ENCODE results near the gene SPINK8.

The SPINK8 gene

GRCh38 chr3:48367201-48367600 is 33.7 kb upstream of the SPINK8 start:
- Histone ChIP-seq H3K27me3 (ENCODE audit: insufficient read depth, low read length) (no peaks in the 10 kb centered on the region), H3K9me2 (ENCODE audit: low read depth, low read length) (no peaks in the 10 kb centered on the region), H4K20me1 (ENCODE audit: insufficient read depth, low read length) (no peaks in the 10 kb centered on the region), H3K9ac (ENCODE audit: low read length) (no peak overlapping the region), H3F3A (ENCODE audit: insufficient read depth, low read length) (no peaks in the 10 kb centered on the region), H3K9me3 (ENCODE audit: low read length) (peaks cover 3% of the 10 kb centered on the region), H2AFZ (ENCODE audit: low read length) (no peak overlapping the region), H3K36me3 (ENCODE audit: insufficient read depth, low read length) (no peaks in the 10 kb centered on the region; the same call in 1 of the 2 replicates), H3K27ac (ENCODE audit: low read depth, low read length, poor library complexity, severe bottlenecking) (no peak overlapping the region), H3K79me2 (ENCODE audit: insufficient read depth, low read length) (no peaks in the 10 kb centered on the region), H3K4me3 (ENCODE audit: low read depth, low read length, poor library complexity, severe bottlenecking) (no peak overlapping the region), H3K4me2 (ENCODE audit: low read length) (no peak overlapping the region), H3K4me1 (ENCODE audit: insufficient read depth, low read length, severe bottlenecking) (peaks cover 29% of the 10 kb centered on the region)
- no peak for TF ChIP-seq CTCF (IDR thresholded peaks at IDR 0.05; ENCODE audit: low read length)
- no peak for TF ChIP-seq EZH2 (IDR thresholded peaks at IDR 0.05; ENCODE audit: borderline replicate concordance, low read length)

- H3K27ac ChIP-seq (ENCODE audit: low read depth, low read length, poor library complexity, severe bottlenecking) = no peak overlapping the region
- H3K27me3 ChIP-seq (ENCODE audit: insufficient read depth, low read length) = no peaks in the 10 kb centered on the region
Measured at GRCh38 chr3:48364840-48365239, 31.4 kb upstream of the SPINK8 start.

GRCh38 chr3:48361928-48362327 is 28.5 kb upstream of the SPINK8 start:
- no peaks in the 10 kb centered on the region; the same call in 1 of the 2 replicates for H3K36me3 ChIP-seq (ENCODE audit: insufficient read depth, low read length)
- 0 out of 2 replicates have a peak, but pooled peaks cover 5% of the 10 kb centered on the region for H3K27me3 ChIP-seq (ENCODE audit: insufficient read depth, low read length)
- no peak overlapping the region for H3K27ac ChIP-seq (ENCODE audit: low read depth, low read length, poor library complexity, severe bottlenecking)
- H4K20me1 ChIP-seq (ENCODE audit: insufficient read depth, low read length) = no peaks in the 10 kb centered on the region
- H3K4me1 ChIP-seq (ENCODE audit: insufficient read depth, low read length, severe bottlenecking) = no peaks in the 10 kb centered on the region
- H3K9me3 ChIP-seq (ENCODE audit: low read length) = peaks cover 7% of the 10 kb centered on the region
- H3K79me2 ChIP-seq (ENCODE audit: insufficient read depth, low read length) = no peaks in the 10 kb centered on the region
- H3K9ac ChIP-seq (ENCODE audit: low read length) = no peak overlapping the region
- H2AFZ ChIP-seq (ENCODE audit: low read length) = no peak overlapping the region
- H3K9me2 ChIP-seq (ENCODE audit: low read depth, low read length) = no peaks in the 10 kb centered on the region
- no peak overlapping the region for H3K4me3 ChIP-seq (ENCODE audit: low read depth, low read length, poor library complexity, severe bottlenecking)
- no peaks in the 10 kb centered on the region for H3F3A ChIP-seq (ENCODE audit: insufficient read depth, low read length)
- no peak overlapping the region for H3K4me2 ChIP-seq (ENCODE audit: low read length)
- TF ChIP-seq EZH2 (IDR thresholded peaks at IDR 0.05; ENCODE audit: borderline replicate concordance, low read length) (no peak), CTCF (IDR thresholded peaks at IDR 0.05; ENCODE audit: low read length) (no peak)

More at GRCh38 chr3:48364840-48365239, 31.4 kb upstream of the SPINK8 start:
- TF ChIP-seq EZH2 (IDR thresholded peaks at IDR 0.05; ENCODE audit: borderline replicate concordance, low read length) (no peak), CTCF (IDR thresholded peaks at IDR 0.05; ENCODE audit: low read length) (no peak)
- Histone ChIP-seq H3K9ac (ENCODE audit: low read length) (no peak overlapping the region), H3K9me3 (ENCODE audit: low read length) (peaks cover 6% of the 10 kb centered on the region), H2AFZ (ENCODE audit: low read length) (no peak overlapping the region), H3K4me2 (ENCODE audit: low read length) (no peak overlapping the region), H3F3A (ENCODE audit: insufficient read depth, low read length) (no peaks in the 10 kb centered on the region), H3K4me1 (ENCODE audit: insufficient read depth, low read length, severe bottlenecking) (peaks cover 5% of the 10 kb centered on the region), H4K20me1 (ENCODE audit: insufficient read depth, low read length) (no peaks in the 10 kb centered on the region), H3K36me3 (ENCODE audit: insufficient read depth, low read length) (no peaks in the 10 kb centered on the region; the same call in 1 of the 2 replicates), H3K9me2 (ENCODE audit: low read depth, low read length) (no peaks in the 10 kb centered on the region), H3K4me3 (ENCODE audit: low read depth, low read length, poor library complexity, severe bottlenecking) (no peak overlapping the region), H3K79me2 (ENCODE audit: insufficient read depth, low read length) (no peaks in the 10 kb centered on the region)

Measured in OCI-LY1 (cell line).